Measurements from ENCODE around the gene MGLL.

DNA sequence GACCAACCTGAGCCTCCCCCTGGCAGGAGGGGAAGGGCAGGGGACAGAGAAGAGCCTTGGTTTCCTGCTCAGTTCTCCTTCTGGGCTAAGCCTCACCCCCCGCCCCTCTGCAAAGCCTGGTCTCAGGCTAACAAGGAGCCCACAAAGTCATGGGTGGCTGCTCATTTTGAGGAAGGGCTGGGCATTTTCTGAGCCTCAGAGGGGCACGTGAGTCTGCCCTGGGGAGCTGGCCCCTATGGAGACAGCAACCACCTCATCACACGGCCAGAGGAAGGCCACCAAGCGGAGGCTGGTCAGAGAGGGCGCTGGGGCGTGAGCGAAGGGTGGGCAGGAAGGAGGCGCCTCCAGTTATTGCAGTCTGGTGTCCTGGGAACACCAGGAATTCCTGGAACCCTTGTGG lies 130.8 kb downstream of the MGLL start:
- TF ChIP-seq EZH2 (IDR thresholded peaks at IDR 0.05; ENCODE audit: borderline replicate concordance, low read depth, low read length, severe bottlenecking): no peak
- TF ChIP-seq, protein P1, sequence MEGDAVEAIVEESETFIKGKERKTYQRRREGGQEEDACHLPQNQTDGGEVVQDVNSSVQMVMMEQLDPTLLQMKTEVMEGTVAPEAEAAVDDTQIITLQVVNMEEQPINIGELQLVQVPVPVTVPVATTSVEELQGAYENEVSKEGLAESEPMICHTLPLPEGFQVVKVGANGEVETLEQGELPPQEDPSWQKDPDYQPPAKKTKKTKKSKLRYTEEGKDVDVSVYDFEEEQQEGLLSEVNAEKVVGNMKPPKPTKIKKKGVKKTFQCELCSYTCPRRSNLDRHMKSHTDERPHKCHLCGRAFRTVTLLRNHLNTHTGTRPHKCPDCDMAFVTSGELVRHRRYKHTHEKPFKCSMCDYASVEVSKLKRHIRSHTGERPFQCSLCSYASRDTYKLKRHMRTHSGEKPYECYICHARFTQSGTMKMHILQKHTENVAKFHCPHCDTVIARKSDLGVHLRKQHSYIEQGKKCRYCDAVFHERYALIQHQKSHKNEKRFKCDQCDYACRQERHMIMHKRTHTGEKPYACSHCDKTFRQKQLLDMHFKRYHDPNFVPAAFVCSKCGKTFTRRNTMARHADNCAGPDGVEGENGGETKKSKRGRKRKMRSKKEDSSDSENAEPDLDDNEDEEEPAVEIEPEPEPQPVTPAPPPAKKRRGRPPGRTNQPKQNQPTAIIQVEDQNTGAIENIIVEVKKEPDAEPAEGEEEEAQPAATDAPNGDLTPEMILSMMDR (IDR thresholded peaks at IDR 0.05; ENCODE audit: borderline replicate concordance, extremely low read depth, low read length, poor library complexity, severe bottlenecking): no peak
